ENCODE results near the gene RSPH10B.
"Not testable (repeated sequence)": the region's sequence is repeated elsewhere in the genome, so short reads cannot be mapped to it uniquely, and the experiment has no call there.

The RSPH10B gene

GRCh38 chr7:5970347-5970911 is at the start of gene RSPH10B:
Gene RSPH10B (minus strand): TSS chr7:5970689. CDS start chr7:5967116, 3,573 bp downstream.
- DNase-seq: not testable (repeated sequence)

- no peak for DNase-seq
Observed at GRCh38 chr7:6016653-6016966, 46.1 kb upstream of the RSPH10B start.

- no peak for DNase-seq
Observed at GRCh38 chr7:6015917-6016652, 45.6 kb upstream of the RSPH10B start.

- DNase-seq: no peak
Observed at GRCh38 chr7:6012355-6013104, 42.0 kb upstream of the RSPH10B start.

GRCh38 chr7:6011541-6011940 is 41.1 kb upstream of the RSPH10B start:
- no peak for DNase-seq

GRCh38 chr7:6010370-6010769 is 39.9 kb upstream of the RSPH10B start:
- DNase-seq: not testable (repeated sequence)

GRCh38 chr7:6008668-6009611 is 38.5 kb upstream of the RSPH10B start, which contains the start of the genes AIMP2 and PMS2:
Gene AIMP2 (plus strand): TSS chr7:6009272. CDS start chr7:6009364, 92 bp downstream.
Gene PMS2 (minus strand): TSS chr7:6009049. CDS start chr7:6009019, 30 bp downstream.
- peak; percentile 98 for DNase-seq

- not testable (repeated sequence) for DNase-seq
Observed at GRCh38 chr7:6007835-6008590, 37.5 kb upstream of the RSPH10B start.

GRCh38 chr7:6007386-6007785 is 36.9 kb upstream of the RSPH10B start:
- DNase-seq: no peak

GRCh38 chr7:5997210-5997808 is 26.8 kb upstream of the RSPH10B start:
- DNase-seq: peak; percentile 43

- not testable (repeated sequence) for DNase-seq
Observed at GRCh38 chr7:5987061-5987460, 16.6 kb upstream of the RSPH10B start.

GRCh38 chr7:5979680-5980314 is 9.3 kb upstream of the RSPH10B start:
- not testable (repeated sequence) for DNase-seq

GRCh38 chr7:5973580-5973979 is 3.1 kb upstream of the RSPH10B start:
- DNase-seq: not testable (repeated sequence)

- DNase-seq: not testable (repeated sequence)
Observed at GRCh38 chr7:5963810-5964209, 6.7 kb downstream of the RSPH10B start.

GRCh38 chr7:5963205-5963604 is 7.3 kb downstream of the RSPH10B start:
- DNase-seq: not testable (repeated sequence)

GRCh38 chr7:5934945-5935450 is 35.5 kb downstream of the RSPH10B start:
- DNase-seq: not testable (repeated sequence)

- DNase-seq: not testable (repeated sequence)
Observed at GRCh38 chr7:5931905-5932644, 38.4 kb downstream of the RSPH10B start.

GRCh38 chr7:5931250-5931649 is 39.2 kb downstream of the RSPH10B start:
- DNase-seq: not testable (repeated sequence)

GRCh38 chr7:5930290-5930689 is 40.2 kb downstream of the RSPH10B start:
- DNase-seq: not testable (repeated sequence)

Data from stimulated activated CD4-positive, alpha-beta T cell treated with anti-CD3 and anti-CD28 coated beads, Interleukin-4, amount 100 ng/mL, for 24 hours (primary cell).